DMS153 (cell line): ENCODE data around the gene PSPC1.

Experiments used
- DNase-seq: peaks from one replicate; lab custom pipeline; 2025; lab: John Stamatoyannopoulos, UW

Gene PSPC1

GRCh38 chr13:19673473-19674430 is 109.0 kb downstream of the PSPC1 start:
- no peak for DNase-seq

DNA sequence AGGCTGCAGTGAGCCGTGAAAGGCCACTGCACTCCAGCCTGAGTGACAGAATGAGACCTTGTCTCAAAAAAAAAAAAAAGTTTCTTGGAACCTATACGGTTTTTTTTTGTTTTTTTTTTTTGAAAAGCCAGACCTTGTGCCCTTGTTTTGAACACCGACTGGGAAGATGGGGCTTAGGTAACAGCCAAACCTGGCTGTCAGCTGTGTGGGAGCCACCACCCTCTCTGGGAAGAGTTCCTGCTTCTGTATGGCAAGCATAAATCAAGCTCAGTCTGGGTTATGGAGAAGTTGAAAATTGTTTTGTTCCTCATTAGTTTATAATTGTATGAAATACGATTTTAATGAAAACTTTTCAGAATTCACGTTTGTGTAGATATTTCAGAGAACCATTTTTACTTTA is 109.8 kb downstream of the PSPC1 start:
- no peak for DNase-seq

DNA sequence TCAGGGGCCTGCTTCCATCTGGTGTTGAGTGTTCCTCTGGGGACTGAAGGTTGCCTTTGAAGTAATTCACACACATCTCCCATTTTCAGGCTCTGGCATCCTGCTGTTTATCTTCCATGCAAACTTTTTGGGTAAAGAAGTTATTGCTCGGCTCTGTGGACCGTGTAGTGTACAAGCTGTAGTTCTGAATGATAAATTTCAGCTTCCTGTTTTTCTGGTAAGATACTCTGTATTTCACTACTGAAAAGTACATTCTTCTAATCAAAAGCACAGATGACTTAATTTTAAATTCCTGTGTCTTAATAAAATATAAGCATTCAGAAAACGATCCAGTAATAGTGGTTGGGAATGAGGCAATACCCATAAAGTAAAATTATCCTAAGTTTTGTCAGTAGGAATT is 112.6 kb downstream of the PSPC1 start:
- no peak for DNase-seq

DNA sequence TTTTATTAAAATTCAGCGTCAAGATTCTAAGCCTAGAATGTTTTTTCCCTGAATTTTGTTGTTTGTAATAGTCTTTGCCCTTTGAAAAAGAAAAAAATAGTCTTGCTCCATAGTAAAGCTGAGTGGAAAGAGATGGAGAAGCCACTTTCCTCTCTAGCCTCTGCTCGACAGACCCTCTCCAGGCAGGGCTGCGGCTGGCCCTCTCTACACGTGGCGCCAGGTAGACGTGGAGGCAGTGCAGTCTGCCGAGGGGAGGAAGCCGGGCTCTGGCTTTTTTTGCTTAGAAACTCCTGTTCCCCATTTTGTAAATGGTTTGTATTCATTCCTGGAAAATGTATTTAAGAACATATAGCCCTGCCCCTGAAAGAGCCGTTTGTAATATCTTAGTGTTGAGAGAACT is 114.0 kb downstream of the PSPC1 start:
- DNase-seq: no peak

GRCh38 chr13:19665427-19665859 is 117.3 kb downstream of the PSPC1 start:
- no peak for DNase-seq

DNA sequence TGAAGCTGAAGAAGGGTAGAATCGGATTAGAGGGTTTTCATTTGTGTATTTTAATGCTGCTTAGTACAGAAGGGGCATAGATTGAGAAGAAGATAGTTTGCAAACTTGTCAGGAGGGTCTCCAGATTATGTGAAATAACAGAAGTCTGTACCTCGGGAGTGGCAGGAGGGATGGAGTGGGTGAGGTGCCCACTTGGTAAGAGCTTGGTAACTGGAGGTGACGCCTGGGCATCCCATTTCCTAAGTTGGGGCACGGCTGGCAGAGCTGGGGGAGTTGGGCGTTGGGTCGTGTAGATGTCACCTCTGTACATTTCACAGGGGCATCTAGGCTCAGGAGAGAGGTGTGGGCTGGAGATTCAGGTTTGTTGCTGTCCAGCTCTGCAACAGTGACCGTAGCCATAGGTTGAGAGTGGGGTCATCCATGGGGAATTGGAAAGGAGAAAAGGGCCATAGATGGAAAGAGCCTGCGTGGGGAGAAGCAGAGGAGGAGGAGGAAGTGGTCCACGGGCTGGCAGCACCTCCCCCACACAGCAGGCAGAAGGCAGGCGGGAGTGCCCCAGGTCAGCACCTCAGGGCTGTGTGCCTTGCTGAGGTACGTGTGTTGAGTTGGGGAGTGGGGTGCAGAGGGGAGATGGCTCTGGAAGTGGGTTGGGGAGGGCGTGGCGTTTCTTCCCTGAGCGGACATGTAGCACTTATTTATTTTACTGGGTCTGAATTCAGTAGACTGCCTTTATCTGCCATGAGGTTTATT is 118.1 kb downstream of the PSPC1 start:
- no peak for DNase-seq

DNA sequence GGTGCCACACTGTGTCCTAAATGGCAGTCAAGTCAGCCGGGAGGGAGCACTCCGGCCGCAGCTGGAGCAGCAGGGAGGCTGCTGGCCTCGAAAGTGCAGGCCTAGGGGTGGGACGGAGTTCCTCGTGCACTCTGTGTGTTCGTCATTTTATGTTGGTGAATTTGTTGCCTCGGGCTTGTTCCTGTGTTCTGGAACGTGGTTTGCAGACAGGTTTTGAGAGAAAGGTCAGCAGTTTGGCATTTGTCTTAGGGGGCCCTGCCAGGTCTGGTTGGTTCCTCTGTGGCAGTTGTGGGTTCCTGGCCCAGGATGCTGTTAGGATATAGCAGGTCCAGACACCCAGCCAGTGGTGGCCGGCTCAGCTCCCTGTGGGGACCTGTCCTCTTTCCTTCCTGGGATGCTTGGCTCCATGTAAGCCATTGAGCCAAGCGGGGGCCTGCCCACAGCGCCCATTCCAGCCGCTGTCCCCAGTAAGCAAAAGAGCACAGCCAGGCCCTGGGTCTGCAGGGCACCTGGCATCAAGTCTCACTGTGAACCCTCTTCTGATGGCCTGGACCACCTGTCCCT is 119.2 kb downstream of the PSPC1 start:
- no peak for DNase-seq

GRCh38 chr13:19661561-19661960 is 121.2 kb downstream of the PSPC1 start:
- no peak for DNase-seq

DNA sequence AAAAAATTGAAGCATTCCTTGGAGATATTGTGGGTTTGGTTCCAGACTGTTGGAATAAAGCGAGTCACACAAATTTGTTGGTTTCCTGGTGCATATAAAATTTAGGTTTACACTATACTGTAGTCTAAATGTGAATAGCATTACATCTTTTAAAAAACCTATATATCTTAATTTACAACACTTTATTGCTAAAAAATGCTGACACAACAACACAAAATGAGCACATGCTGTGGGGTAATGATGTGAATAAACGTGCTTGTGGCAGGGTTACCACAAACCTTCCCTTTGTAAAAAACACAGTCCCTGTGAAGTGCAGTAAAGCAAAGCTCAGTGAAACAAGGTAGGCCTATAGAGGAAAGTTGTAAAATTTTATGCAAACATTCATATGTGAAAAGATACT is 121.6 kb downstream of the PSPC1 start:
- DNase-seq: no peak

GRCh38 chr13:19658831-19659230 is 123.9 kb downstream of the PSPC1 start:
- no peak for DNase-seq

DNA sequence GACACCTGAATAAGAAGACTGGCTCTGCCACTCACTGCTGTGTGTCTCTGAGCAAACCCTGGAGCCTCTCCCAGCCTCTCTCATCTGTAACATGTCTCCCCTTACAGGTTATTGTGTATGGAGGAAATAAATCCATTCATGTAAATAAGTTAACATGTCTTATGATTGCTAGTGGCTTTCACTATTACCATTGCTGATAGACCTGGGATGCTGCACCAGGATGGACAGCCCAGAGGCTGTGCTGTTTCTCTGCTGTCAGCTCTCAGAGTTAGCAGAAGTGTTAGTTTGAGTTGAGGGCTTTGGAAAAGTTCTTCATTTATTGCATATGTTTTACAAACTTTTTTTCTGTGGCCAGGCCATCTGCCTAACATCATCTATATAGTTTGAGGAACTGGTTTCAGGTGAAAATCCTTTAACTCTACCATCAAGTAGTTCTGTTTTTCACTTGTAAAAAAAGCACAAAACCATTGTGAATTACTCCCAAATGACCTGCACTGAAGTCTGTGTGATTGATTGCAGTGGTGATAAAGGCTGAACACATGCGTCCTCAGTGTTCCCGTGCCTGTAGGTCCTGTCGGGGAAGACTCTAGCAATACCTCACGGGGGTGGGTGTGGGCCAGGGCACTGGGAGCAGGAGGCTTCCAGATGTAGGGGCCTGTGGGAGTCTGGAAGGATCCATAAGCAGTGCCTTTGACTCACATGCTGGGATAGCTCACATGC is 124.7 kb downstream of the PSPC1 start:
- DNase-seq: no peak
